HPDE6-E6E7 (cell line): ENCODE results near the gene RNF31.

Source experiments
- DNase-seq: peaks from one replicate; pipeline ENCODE4 v3.0.0; 2011; ENCODE audit warnings: missing footprints; ENCODE audit errors: extremely low spot score

The RNF31 gene

DNA sequence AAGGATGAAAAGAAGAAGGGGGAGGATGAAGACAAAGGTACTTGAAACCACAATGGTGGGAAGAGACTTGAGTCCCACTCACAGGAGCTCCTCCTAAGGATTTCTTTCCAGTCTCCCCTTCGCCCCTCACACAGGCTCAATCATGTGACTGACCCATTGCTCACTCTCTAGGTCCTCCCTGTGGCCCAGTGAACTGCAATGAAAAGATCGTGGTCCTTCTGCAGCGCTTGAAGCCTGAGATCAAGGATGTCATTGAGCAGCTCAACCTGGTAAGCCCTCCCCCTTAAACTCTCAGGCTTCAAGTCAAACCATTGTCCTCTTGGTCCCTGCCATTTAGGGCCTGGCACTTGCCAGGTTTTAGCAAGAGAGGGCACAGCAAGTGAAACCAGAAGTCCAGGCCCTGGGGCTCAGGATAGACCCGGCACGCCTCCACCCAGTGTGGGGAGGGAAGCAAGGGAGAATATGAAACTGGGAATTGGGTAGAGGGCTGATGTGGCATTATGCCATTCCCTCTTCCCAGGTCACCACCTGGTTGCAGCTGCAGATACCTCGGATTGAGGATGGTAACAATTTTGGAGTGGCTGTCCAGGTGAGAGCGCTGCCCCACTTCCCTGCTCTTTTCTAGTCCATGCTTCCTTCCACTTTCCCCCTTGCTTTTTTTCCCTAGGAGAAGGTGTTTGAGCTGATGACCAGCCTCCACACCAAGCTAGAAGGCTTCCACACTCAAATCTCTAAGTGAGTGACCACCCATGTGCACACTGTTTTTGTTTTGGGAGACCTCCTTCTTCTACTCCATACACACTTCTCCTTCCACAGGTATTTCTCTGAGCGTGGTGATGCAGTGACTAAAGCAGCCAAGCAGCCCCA lies 9.5 kb upstream of the RNF31 start:
- DNase-seq = no peak

GRCh38 chr14:24138396-24139271 lies 8.7 kb upstream of the RNF31 start:
- DNase-seq = no peak

- no peak for DNase-seq
Observed at GRCh38 chr14:24139272-24139934, 7.9 kb upstream of the RNF31 start.

DNA sequence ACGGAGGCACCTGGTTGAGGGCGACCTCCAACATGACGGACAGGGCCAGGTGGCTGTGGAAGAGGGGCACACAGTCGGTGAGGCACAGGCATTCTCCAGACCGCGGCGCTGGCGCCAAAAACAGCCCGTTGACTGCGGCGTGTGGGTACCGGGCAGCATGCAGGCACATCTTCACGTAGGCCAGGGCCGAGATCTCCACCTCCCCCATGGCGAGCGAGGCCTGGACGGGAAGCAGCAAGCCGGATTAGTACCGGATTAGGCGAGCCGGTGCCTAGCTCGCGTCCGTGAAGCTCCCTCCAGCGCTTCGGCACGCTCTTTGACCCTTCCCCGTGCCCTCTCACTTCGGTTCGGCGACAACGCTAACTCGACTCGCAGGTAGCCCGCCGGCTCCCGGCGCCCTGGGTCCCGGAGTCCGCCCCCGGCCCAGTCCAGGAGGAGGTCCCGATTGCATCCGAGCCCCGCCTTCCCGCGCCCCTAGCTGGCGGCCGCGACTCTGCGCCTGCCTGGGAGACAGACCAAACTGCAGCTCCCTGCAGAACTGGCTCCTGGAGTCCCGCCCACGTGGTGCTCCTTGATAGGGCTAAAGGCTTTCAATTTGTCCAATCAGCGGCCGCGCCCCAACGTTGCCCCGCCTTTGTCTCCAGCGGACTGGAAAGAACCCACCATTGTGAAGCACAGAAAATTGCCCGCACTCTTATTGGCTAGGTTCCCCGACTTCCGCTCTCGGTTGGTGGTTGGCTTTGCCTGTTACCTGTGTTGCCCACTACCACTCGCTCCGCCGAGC lies 6.0 kb upstream of the RNF31 start, which contains the start of gene EMC9:
TSS of gene EMC9 (minus strand) at position 495 of the 784 bp plus-strand sequence. CDS start at position 208, 287 bp downstream.
- peak; percentile 95 for DNase-seq

- no peak for DNase-seq
Observed at GRCh38 chr14:24143511-24143910, 3.8 kb upstream of the RNF31 start.

DNA sequence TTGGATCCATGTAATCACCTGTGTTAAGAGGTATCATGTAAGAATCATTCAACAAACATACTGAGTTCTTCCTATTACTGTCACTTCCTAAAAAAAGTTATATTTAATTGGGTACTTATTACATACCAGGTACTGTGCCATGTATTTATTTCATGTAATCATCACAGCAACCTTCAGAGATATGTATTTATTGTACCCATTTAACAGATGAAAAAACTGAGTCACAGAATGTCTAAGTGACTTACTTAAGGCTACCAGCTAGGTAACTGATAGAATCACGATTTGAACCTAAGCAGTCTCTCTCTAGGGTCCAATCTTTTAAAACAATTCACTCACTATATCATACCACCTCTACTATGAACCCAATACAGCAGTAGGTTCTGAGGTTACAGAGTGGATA lies 2.8 kb upstream of the RNF31 start:
- DNase-seq = no peak

DNA sequence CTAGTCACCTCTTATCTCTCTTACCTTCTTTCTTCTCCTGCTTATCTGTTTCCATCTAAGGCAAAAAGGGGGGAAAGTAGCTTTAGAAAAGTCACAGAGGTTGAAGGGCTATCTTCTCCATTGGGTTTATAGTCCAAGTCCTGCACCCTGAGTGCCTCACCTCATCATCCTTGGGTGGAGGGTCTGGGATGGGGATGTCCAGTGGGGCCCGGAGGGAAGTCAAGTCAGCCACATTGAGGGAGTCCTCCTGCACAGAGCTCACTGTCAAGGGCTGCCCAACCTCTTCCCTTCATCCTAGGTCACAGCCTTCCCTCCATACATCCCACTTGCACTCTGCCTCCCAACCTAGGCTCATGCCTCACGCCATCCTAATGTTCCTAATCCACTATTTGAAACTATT lies 2.1 kb upstream of the RNF31 start:
- no peak for DNase-seq

- no peak for DNase-seq
Observed at GRCh38 chr14:24145690-24146452, 1.4 kb upstream of the RNF31 start.

- peak; percentile 98 for DNase-seq
Observed at GRCh38 chr14:24146453-24146977, 783 bp upstream of the RNF31 start, which contains the start of gene PSME2. PSME2 (minus strand) TSS chr14:24146610; CDS start chr14:24146581, 29 bp downstream.

- no peak for DNase-seq
Observed at GRCh38 chr14:24147761-24148428, 597 bp downstream of the RNF31 start.

- no peak for DNase-seq
Observed at GRCh38 chr14:24149302-24149969, 2.1 kb downstream of the RNF31 start.

- DNase-seq = no peak
Observed at GRCh38 chr14:24150061-24150460, 2.8 kb downstream of the RNF31 start.

- no peak for DNase-seq
Observed at GRCh38 chr14:24150567-24150966, 3.3 kb downstream of the RNF31 start.

GRCh38 chr14:24150993-24151392 lies 3.7 kb downstream of the RNF31 start:
- DNase-seq = no peak

DNA sequence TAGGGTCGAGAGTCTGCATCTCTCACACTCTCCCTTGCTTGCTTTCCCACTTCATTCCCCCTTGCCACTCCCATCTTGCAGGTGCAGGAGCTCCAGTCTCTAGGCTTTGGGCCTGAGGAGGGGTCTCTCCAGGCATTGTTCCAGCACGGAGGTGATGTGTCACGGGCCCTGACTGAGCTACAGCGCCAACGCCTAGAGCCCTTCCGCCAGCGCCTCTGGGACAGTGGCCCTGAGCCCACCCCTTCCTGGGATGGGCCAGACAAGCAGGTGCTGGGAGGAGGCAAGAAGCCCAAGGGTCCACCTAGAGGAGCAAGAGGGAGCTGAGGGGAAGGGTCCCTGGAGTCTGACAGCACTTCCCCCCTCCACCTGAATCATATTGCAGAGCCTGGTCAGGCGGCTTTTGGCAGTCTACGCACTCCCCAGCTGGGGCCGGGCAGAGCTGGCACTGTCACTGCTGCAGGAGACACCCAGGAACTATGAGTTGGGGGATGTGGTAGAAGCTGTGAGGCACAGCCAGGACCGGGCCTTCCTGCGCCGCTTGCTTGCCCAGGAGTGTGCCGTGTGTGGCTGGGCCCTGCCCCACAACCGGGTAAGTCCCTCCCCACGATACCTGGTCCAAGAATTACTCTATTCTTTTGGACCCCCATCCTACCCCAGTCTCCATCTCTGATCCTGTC lies 4.2 kb downstream of the RNF31 start:
- no peak for DNase-seq

GRCh38 chr14:24155100-24155499 lies 7.8 kb downstream of the RNF31 start:
- DNase-seq = no peak

GRCh38 chr14:24156840-24157239 lies 9.5 kb downstream of the RNF31 start:
- no peak for DNase-seq

DNA sequence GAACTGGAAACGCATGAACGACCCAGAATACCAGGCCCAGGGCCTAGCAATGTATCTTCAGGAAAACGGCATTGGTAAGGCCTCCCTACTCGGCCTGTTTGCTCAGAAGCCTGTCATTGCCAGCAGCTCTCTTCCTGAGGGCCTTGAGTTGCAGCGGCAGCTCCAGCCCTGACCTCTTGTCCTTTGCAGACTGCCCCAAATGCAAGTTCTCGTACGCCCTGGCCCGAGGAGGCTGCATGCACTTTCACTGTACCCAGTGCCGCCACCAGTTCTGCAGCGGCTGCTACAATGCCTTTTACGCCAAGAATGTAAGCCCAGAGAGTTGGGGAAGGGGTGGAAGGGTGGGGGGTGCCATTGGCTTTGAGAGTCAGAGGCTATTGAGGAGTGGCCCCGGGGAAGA lies 10.0 kb downstream of the RNF31 start:
- DNase-seq = no peak
